HepG2 (cell line): Measurements from ENCODE around the gene TFCP2L1. TPM values are rescaled to one million over a fixed set of nuclear protein-coding genes. Genes with fewer than 3 reads are reported as not detected.

ENCODE experiments used
- ATAC-seq: fragments of 200-7000 bp; cut with Tn5 transposase; 3 replicates; pipeline ENCODE4 v1.9.1; 2020; ENCODE audit warnings: mild to moderate bottlenecking, moderate library complexity
- BruUV-seq: library from RNA; stranded (reverse); fragments of 400-500 nt; replicated peaks from 2 replicates; lab custom pipeline; 2021; lab: Mats Ljungman, UMichigan
- CTCF ChIA-PET: fragments of 300-600 bp; formaldehyde crosslinking; extraction: SDS; loops from one replicate; lab custom pipeline; 2021; ENCODE audit warnings: low total read pairs, inconsistent platforms, low intra/inter-chr PET ratio; lab: Yijun Ruan, JAX
- POLR2A ChIA-PET: fragments of 350-600 bp; sonication (Branson Sonifier 250); formaldehyde crosslinking; loops from one replicate; lab custom pipeline; 2020; ENCODE audit warnings: antibody characterized with exemption, inconsistent platforms; lab: Yijun Ruan, JAX
- DNase-seq: peaks from one replicate; pipeline ENCODE4 v3.0.0-alpha.2; 2015; ENCODE audit warnings: low spot score
- FAIRE-seq: peaks from 3 replicates; lab custom pipeline; 2011; peaks lifted over from hg19 to GRCh38; lab: Jason Lieb, UNC
- H2AFZ ChIP-seq: one replicate; pipeline ENCODE4 v1.6.1; 2011; ENCODE audit warnings: low read length, inconsistent platforms
- H3K27ac ChIP-seq: fragments of 300-600 bp; 3 replicates; pipeline ENCODE4 v1.8.0; 2011; ENCODE audit warnings: mixed run types, mild to moderate bottlenecking, mixed read lengths, low read length, inconsistent platforms; ENCODE audit not compliant: insufficient read depth; ENCODE audit errors: extremely low read length
- H3K27me3 ChIP-seq, 2 experiments: fragments of 200-600 bp in 1 of 2; 2 replicates in 1 of 2; 3 replicates in 1 of 2; pipeline versions ENCODE4 v1.6.0 to v1.8.0; 2011; ENCODE audit warnings: low read length in 2 of 2, mild to moderate bottlenecking in 2 of 2, moderate library complexity in 2 of 2, inconsistent platforms in 1 of 2; ENCODE audit not compliant: insufficient read depth in 2 of 2, control insufficient read depth in 1 of 2
- H3K36me3 ChIP-seq, 2 experiments: fragments of 200-600 bp in 1 of 2; replicated peaks in 1 of 2; 2 replicates in 1 of 2; 3 replicates in 1 of 2; pipeline versions ENCODE4 v1.5.1 to v1.8.0; 2011; ENCODE audit warnings: low read length in 2 of 2, inconsistent platforms in 1 of 2; ENCODE audit not compliant: insufficient read depth in 2 of 2, control insufficient read depth in 1 of 2
- H3K4me1 ChIP-seq: 2 replicates; pipeline ENCODE4 v1.5.1; 2012; ENCODE audit warnings: low read length, inconsistent platforms; ENCODE audit not compliant: insufficient read depth
- H3K4me2 ChIP-seq: 2 replicates; pipeline ENCODE4 v1.6.0; 2011; ENCODE audit warnings: low read depth, low read length, inconsistent platforms
- H3K4me3 ChIP-seq, 3 experiments: fragments of 200-600 bp in 1 of 3; sonication (generic), shearing (Covaris generic) in 1 of 3; replicated peaks in 1 of 3; 2 replicates each; pipeline ENCODE4 v1.5.1; 2011 to 2016; ENCODE audit warnings: low read length in 3 of 3, inconsistent platforms in 2 of 3, low read depth in 2 of 3, mild to moderate bottlenecking in 2 of 3, control low read depth in 1 of 3, mixed read lengths in 1 of 3; ENCODE audit not compliant: insufficient read depth in 1 of 3
- H3K79me2 ChIP-seq: one replicate; pipeline ENCODE4 v1.6.1; 2011; ENCODE audit warnings: low read length, inconsistent platforms; ENCODE audit not compliant: insufficient read depth
- H3K9ac ChIP-seq: 2 replicates; pipeline ENCODE4 v1.6.0; 2011; ENCODE audit warnings: mild to moderate bottlenecking, low read depth, low read length, inconsistent platforms; ENCODE audit not compliant: insufficient read depth
- H3K9me3 ChIP-seq: 2 replicates; pipeline ENCODE4 v1.5.1; 2012; ENCODE audit warnings: mild to moderate bottlenecking, low read length
- H4K20me1 ChIP-seq: 2 replicates; pipeline ENCODE4 v1.6.0; 2011; ENCODE audit warnings: inconsistent platforms, mild to moderate bottlenecking, low read length, moderate library complexity; ENCODE audit not compliant: insufficient read depth
- BRD4 ChIP-seq: sonication (generic); formaldehyde crosslinking; IDR thresholded peaks from 2 replicates; pipeline ENCODE4 v1.4.0; 2020; ENCODE audit warnings: missing genetic modification reagents
- LCORL ChIP-seq, 2 experiments: fragments of 450-650 bp in 1 of 2; sonication (generic) in 1 of 2; formaldehyde crosslinking in 1 of 2; IDR thresholded peaks; 2 replicates each; pipeline versions ENCODE4 v1.5.0 to v1.6.1; 2017 to 2020; ENCODE audit warnings: antibody characterized with exemption in 1 of 2, missing genetic modification reagents in 1 of 2
- NPAS2 ChIP-seq: sonication (generic); formaldehyde crosslinking; IDR thresholded peaks from 2 replicates; pipeline ENCODE4 v1.8.0; 2022; ENCODE audit warnings: mild to moderate bottlenecking, missing genetic modification reagents, borderline replicate concordance
- POGZ ChIP-seq: sonication (generic); formaldehyde crosslinking; IDR thresholded peaks from 2 replicates; pipeline ENCODE4 v1.4.0; 2020; ENCODE audit warnings: mild to moderate bottlenecking, missing genetic modification reagents
- XRCC5 ChIP-seq: fragments of 200-400 bp; formaldehyde crosslinking; optimal IDR thresholded peaks from 2 replicates; pipeline ENCODE3; 2017; ENCODE audit warnings: mild to moderate bottlenecking, low read length
- ZFP36 ChIP-seq: fragments of 150-350 bp; IDR thresholded peaks from 2 replicates; pipeline ENCODE4 v1.6.1; 2018; ENCODE audit warnings: borderline replicate concordance, low read length, low read depth; ENCODE audit not compliant: partially characterized antibody
- ZKSCAN1 ChIP-seq: fragments of 150-350 bp; IDR thresholded peaks from 2 replicates; pipeline ENCODE4 v1.6.1; 2014; ENCODE audit warnings: low read length
- ZNF101 ChIP-seq: sonication (generic); formaldehyde crosslinking; IDR thresholded peaks from 2 replicates; pipeline ENCODE4 v1.4.0; 2020; ENCODE audit warnings: mild to moderate bottlenecking, low read depth, missing genetic modification reagents, borderline replicate concordance
- ZNF790 ChIP-seq: sonication (generic); formaldehyde crosslinking; IDR thresholded peaks from 2 replicates; pipeline ENCODE4 v1.8.0; 2022; ENCODE audit warnings: missing genetic modification reagents, mild to moderate bottlenecking, borderline replicate concordance
- WGBS: methylation state at CpG from one replicate; pipeline ENCODE4 v1.1.6; 2017; ENCODE audit warnings: low lambda C conversion rate; 5-methylcytosine and 5-hydroxymethylcytosine counted together
- in situ Hi-C: cut with HindIII; loops from 2 replicates; pipeline ENCODE4 v1.10.0; 2017; ENCODE audit warnings: low pct_unique_long_range_greater_than_20kb; ENCODE audit not compliant: extremely low pct_ligation_motif_present
- intact Hi-C: fragments of 100-400 bp; cut with micrococcal nuclease; formaldehyde crosslinking; loops from one replicate; pipeline ENCODE4 v1.10.0; 2022; ENCODE audit not compliant: unreplicated experiment
- polyA plus RNA-seq, 8 experiments: library from polyadenylated mRNA; depleted of rRNA in 3 of 8; stranded (reverse) in 7 of 8; unstranded in 1 of 8; fragments of >200 nt; fragmentation: Illumina TruSeq in 4 of 8; extraction: Trizol in 4 of 8; gene quantifications; 2 replicates each; pipeline versions ENCODE4 v1.2.1 to v1.2.3, GENCODE V29; 2011 to 2016; ENCODE audit warnings: low read depth in 4 of 8, missing spikeins in 1 of 8, mixed read lengths in 1 of 8; ENCODE audit not compliant: insufficient read depth in 1 of 8
- total RNA-seq, 5 experiments: library from RNA; depleted of rRNA; stranded (reverse); fragments of >200 nt; fragmentation: Illumina TruSeq; extraction: Trizol; gene quantifications; 2 replicates each; pipeline ENCODE4 v1.2.3, GENCODE V29; 2016; ENCODE audit warnings: low read depth in 1 of 5
- TF ChIP-seq, protein P1 (sequence below): sonication (generic); formaldehyde crosslinking; IDR thresholded peaks from 2 replicates; pipeline ENCODE4 v1.8.0; 2022; ENCODE audit warnings: mild to moderate bottlenecking, missing genetic modification reagents, moderate library complexity
- TF ChIP-seq, protein P2 (sequence below): sonication (generic); formaldehyde crosslinking; IDR thresholded peaks from 2 replicates; pipeline ENCODE4 v1.4.0; 2020; ENCODE audit warnings: mild to moderate bottlenecking, missing genetic modification reagents
- TF ChIP-seq, protein P3 (sequence below): IDR thresholded peaks from 2 replicates; pipeline ENCODE4 v1.6.1; 2016; ENCODE audit warnings: mild to moderate bottlenecking, missing biosample characterization, missing genetic modification reagents
- TF ChIP-seq, protein P4 (sequence below): sonication (generic); formaldehyde crosslinking; IDR thresholded peaks from 2 replicates; pipeline ENCODE4 v1.5.1; 2020; ENCODE audit warnings: missing genetic modification reagents, mild to moderate bottlenecking, borderline replicate concordance
- TF ChIP-seq, protein P5 (sequence below), 2 experiments: sonication (generic) in 1 of 2; formaldehyde crosslinking in 1 of 2; IDR thresholded peaks; 2 replicates each; pipeline versions ENCODE4 v1.6.1 to v1.9.0; 2014 to 2022; ENCODE audit warnings: antibody characterized with exemption in 1 of 2, borderline replicate concordance in 1 of 2, inconsistent platforms in 1 of 2, low read depth in 1 of 2, missing genetic modification reagents in 1 of 2

TFCP2L1 gene
- total and polyA plus RNA-seq, 2 of the 13 experiments (the other 11 are each of a cell fraction or from before 2014, with no cell fraction given): under 0.01 TPM; not detected in 1

DNA sequence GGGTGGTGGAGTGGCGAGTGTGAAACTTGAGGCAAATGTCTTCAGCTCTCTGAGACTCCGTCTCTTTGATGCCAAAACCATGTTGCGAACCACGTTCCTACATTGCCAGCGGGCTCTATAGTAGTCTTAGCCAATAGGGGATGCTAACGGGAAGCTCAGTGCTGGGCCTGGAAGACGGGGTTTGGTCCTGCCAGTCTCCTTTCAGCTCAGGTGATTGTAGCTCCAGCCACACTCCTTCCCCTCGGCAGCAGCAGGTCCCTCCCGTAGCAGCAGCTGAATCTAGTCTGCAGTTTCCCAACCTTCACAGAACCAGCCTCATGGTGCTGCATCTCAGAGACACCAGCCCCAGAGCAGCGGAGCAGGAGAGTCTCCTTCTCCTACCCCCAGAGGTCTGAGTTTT, 109.7 kb downstream of the TFCP2L1 start:
- in situ Hi-C loops: no loop called here
- Histone ChIP-seq H3K27ac (no peak overlapping the region), H3K36me3 (no peaks in the 10 kb centered on the region), H3K9me3 (peaks cover 6% of the 10 kb centered on the region; the same call in 1 of the 2 replicates), H3K4me2 (no peak overlapping the region), H3K9ac (no peak overlapping the region), H2AFZ (no peak overlapping the region), H3K4me3 (no peak overlapping the region), H3K27me3 (peaks cover 7 to 44% of the 10 kb centered on the region in 2 experiments), H4K20me1 (no peaks in the 10 kb centered on the region), H3K79me2 (no peaks in the 10 kb centered on the region), H3K4me1 (no peaks in the 10 kb centered on the region)
- ChIA-PET CTCF (no interaction called here), POLR2A (no interaction called here)
- no TSS peak for BruUV-seq
- no peak for DNase-seq
- intact Hi-C loops: no loop called here
- FAIRE-seq: no peak
- 27% methylated on average over 8 of the region's 10 CpGs for WGBS
- peak; percentile 35; the same call in 2 of the 3 replicates for ATAC-seq
- TF ChIP-seq, protein P1, sequence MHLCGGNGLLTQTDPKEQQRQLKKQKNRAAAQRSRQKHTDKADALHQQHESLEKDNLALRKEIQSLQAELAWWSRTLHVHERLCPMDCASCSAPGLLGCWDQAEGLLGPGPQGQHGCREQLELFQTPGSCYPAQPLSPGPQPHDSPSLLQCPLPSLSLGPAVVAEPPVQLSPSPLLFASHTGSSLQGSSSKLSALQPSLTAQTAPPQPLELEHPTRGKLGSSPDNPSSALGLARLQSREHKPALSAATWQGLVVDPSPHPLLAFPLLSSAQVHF (CRISPR knock-in tag): no peak
- TF ChIP-seq, protein P2, sequence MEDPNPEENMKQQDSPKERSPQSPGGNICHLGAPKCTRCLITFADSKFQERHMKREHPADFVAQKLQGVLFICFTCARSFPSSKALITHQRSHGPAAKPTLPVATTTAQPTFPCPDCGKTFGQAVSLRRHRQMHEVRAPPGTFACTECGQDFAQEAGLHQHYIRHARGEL (CRISPR knock-in tag): no peak
- TF ChIP-seq ZFP36: no peak
- no peak for TF ChIP-seq POGZ (CRISPR knock-in tag)
- no peak for TF ChIP-seq LCORL (IDR thresholded peaks at IDR 0.05)
- TF ChIP-seq LCORL (CRISPR knock-in tag; IDR thresholded peaks at IDR 0.05): no peak
- no peak for TF ChIP-seq ZKSCAN1
- TF ChIP-seq NPAS2 (CRISPR knock-in tag): no peak
- TF ChIP-seq, protein P3, sequence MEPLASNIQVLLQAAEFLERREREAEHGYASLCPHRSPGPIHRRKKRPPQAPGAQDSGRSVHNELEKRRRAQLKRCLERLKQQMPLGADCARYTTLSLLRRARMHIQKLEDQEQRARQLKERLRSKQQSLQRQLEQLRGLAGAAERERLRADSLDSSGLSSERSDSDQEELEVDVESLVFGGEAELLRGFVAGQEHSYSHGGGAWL (CRISPR knock-in tag): no peak
- TF ChIP-seq, protein P4, sequence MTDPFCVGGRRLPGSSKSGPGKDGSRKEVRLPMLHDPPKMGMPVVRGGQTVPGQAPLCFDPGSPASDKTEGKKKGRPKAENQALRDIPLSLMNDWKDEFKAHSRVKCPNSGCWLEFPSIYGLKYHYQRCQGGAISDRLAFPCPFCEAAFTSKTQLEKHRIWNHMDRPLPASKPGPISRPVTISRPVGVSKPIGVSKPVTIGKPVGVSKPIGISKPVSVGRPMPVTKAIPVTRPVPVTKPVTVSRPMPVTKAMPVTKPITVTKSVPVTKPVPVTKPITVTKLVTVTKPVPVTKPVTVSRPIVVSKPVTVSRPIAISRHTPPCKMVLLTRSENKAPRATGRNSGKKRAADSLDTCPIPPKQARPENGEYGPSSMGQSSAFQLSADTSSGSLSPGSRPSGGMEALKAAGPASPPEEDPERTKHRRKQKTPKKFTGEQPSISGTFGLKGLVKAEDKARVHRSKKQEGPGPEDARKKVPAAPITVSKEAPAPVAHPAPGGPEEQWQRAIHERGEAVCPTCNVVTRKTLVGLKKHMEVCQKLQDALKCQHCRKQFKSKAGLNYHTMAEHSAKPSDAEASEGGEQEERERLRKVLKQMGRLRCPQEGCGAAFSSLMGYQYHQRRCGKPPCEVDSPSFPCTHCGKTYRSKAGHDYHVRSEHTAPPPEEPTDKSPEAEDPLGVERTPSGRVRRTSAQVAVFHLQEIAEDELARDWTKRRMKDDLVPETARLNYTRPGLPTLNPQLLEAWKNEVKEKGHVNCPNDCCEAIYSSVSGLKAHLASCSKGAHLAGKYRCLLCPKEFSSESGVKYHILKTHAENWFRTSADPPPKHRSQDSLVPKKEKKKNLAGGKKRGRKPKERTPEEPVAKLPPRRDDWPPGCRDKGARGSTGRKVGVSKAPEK (CRISPR knock-in tag): no peak
- no peak for TF ChIP-seq ZNF101
- TF ChIP-seq XRCC5: no peak
- TF ChIP-seq, protein P5, sequence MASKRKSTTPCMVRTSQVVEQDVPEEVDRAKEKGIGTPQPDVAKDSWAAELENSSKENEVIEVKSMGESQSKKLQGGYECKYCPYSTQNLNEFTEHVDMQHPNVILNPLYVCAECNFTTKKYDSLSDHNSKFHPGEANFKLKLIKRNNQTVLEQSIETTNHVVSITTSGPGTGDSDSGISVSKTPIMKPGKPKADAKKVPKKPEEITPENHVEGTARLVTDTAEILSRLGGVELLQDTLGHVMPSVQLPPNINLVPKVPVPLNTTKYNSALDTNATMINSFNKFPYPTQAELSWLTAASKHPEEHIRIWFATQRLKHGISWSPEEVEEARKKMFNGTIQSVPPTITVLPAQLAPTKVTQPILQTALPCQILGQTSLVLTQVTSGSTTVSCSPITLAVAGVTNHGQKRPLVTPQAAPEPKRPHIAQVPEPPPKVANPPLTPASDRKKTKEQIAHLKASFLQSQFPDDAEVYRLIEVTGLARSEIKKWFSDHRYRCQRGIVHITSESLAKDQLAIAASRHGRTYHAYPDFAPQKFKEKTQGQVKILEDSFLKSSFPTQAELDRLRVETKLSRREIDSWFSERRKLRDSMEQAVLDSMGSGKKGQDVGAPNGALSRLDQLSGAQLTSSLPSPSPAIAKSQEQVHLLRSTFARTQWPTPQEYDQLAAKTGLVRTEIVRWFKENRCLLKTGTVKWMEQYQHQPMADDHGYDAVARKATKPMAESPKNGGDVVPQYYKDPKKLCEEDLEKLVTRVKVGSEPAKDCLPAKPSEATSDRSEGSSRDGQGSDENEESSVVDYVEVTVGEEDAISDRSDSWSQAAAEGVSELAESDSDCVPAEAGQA (IDR thresholded peaks at IDR 0.05; ENCODE audit: low read depth): no peak
- TF ChIP-seq, protein P5 (CRISPR knock-in tag; IDR thresholded peaks at IDR 0.05; ENCODE audit: borderline replicate concordance): no peak
- no peak for TF ChIP-seq ZNF790
- no peak for TF ChIP-seq BRD4
